Endothelial cell of umbilical vein (primary cell): Measurements from ENCODE around the gene TBL1Y. TPM values are rescaled to one million over a fixed set of nuclear protein-coding genes. Genes with fewer than 3 reads are reported as not detected.
"Not testable (repeated sequence)": the region's sequence is repeated elsewhere in the genome, so short reads cannot be mapped to it uniquely, and the experiment has no call there.

Source experiments
- BruUV-seq: library from RNA; stranded (reverse); fragments of 400-500 nt; replicated peaks from 2 replicates; lab custom pipeline; 2021; lab: Mats Ljungman, UMichigan
- CTCF ChIA-PET: fragments of 300-600, 350-600 bp; sonication (Branson Sonifier 250); formaldehyde crosslinking; loops from one replicate; lab custom pipeline; 2021; ENCODE audit warnings: antibody characterized with exemption, inconsistent platforms; lab: Charles Lee
- POLR2A ChIA-PET: fragments of 300-600, 350-600 bp; sonication (Branson Sonifier 250); formaldehyde crosslinking; loops from one replicate; lab custom pipeline; 2021; ENCODE audit warnings: antibody characterized with exemption, inconsistent platforms; lab: Charles Lee
- DNase-seq: peaks from one replicate; pipeline ENCODE4 v3.0.0-alpha.2; 2011; ENCODE audit warnings: low read depth, low spot score
- FAIRE-seq: peaks from 2 replicates; lab custom pipeline; 2011; peaks lifted over from hg19 to GRCh38; lab: Jason Lieb, UNC
- H2AFZ ChIP-seq: 2 replicates; pipeline ENCODE4 v1.6.0; 2012; ENCODE audit warnings: low read depth, low read length, control low read depth, inconsistent platforms
- H3K27ac ChIP-seq: 2 replicates; pipeline ENCODE4 v1.5.1; 2011; ENCODE audit warnings: low read depth, mild to moderate bottlenecking, control low read depth, low read length, moderate library complexity; ENCODE audit not compliant: insufficient read depth
- H3K27me3 ChIP-seq, 2 experiments: 2 replicates each; pipeline versions ENCODE4 v1.6.0 to v1.6.1; 2011; ENCODE audit warnings: low read length in 2 of 2, mixed read lengths in 1 of 2; ENCODE audit not compliant: control insufficient read depth in 2 of 2, insufficient read depth in 2 of 2
- H3K36me3 ChIP-seq, 2 experiments: 2 replicates in 1 of 2; 3 replicates in 1 of 2; pipeline ENCODE4 v1.5.1; 2011; ENCODE audit warnings: low read length in 2 of 2, mild to moderate bottlenecking in 1 of 2, moderate library complexity in 1 of 2; ENCODE audit not compliant: control insufficient read depth in 2 of 2, insufficient read depth in 2 of 2; ENCODE audit errors: extremely low read depth in 1 of 2
- H3K4me1 ChIP-seq: 3 replicates; pipeline ENCODE4 v1.5.1; 2011; ENCODE audit warnings: mild to moderate bottlenecking, low read length; ENCODE audit not compliant: control insufficient read depth, insufficient read depth; ENCODE audit errors: extremely low read depth
- H3K4me2 ChIP-seq: 2 replicates; pipeline ENCODE4 v1.6.1; 2011; ENCODE audit warnings: low read length, control low read depth, mixed read lengths; ENCODE audit not compliant: insufficient read depth
- H3K4me3 ChIP-seq, 3 experiments: fragments of 200-600 bp in 1 of 3; sonication (generic), shearing (Covaris generic) in 1 of 3; replicated peaks in 1 of 3; 2 replicates each; pipeline ENCODE4 v1.5.1; 2011 to 2016; ENCODE audit warnings: control low read depth in 3 of 3, low read length in 3 of 3, mild to moderate bottlenecking in 2 of 3, inconsistent platforms in 1 of 3, low read depth in 1 of 3, moderate library complexity in 1 of 3; ENCODE audit not compliant: insufficient read depth in 1 of 3
- H3K79me2 ChIP-seq: 2 replicates; pipeline ENCODE4 v1.6.0; 2012; ENCODE audit warnings: low read length, inconsistent platforms; ENCODE audit not compliant: control insufficient read depth, insufficient read depth
- H3K9ac ChIP-seq: replicated peaks from 2 replicates; pipeline ENCODE3; 2011; ENCODE audit warnings: low read length, control low read depth; ENCODE audit not compliant: insufficient read depth; ENCODE audit errors: extremely low read depth
- H3K9me1 ChIP-seq: replicated peaks from 3 replicates; pipeline ENCODE4 v1.6.0; 2011; ENCODE audit warnings: mild to moderate bottlenecking, low read length; ENCODE audit not compliant: control insufficient read depth, insufficient read depth; ENCODE audit errors: extremely low read depth
- H3K9me3 ChIP-seq: replicated peaks from 2 replicates; pipeline ENCODE4 v1.5.1; 2012; ENCODE audit warnings: low read length, inconsistent platforms; ENCODE audit not compliant: control insufficient read depth, insufficient read depth
- H4K20me1 ChIP-seq: replicated peaks from 2 replicates; pipeline ENCODE3; 2011; ENCODE audit warnings: mild to moderate bottlenecking, low read length; ENCODE audit not compliant: control insufficient read depth, insufficient read depth; ENCODE audit errors: extremely low read depth
- EZH2 ChIP-seq: IDR thresholded peaks from 2 replicates; pipeline ENCODE4 v1.6.1; 2012; ENCODE audit warnings: borderline replicate concordance, low read depth, mild to moderate bottlenecking, moderate library complexity, low read length, inconsistent platforms; ENCODE audit not compliant: severe bottlenecking
- FOS ChIP-seq: IDR thresholded peaks from 2 replicates; pipeline ENCODE4 v1.6.1; 2011; ENCODE audit warnings: mild to moderate bottlenecking, low read length, moderate library complexity, borderline replicate concordance; ENCODE audit not compliant: insufficient read depth
- GATA2 ChIP-seq: IDR thresholded peaks from 2 replicates; pipeline ENCODE4 v1.7.0; 2011; ENCODE audit warnings: low read depth, mild to moderate bottlenecking, moderate library complexity, mixed read lengths, low read length; ENCODE audit not compliant: insufficient read length, insufficient read depth
- JUN ChIP-seq: IDR thresholded peaks from 2 replicates; pipeline ENCODE4 v1.6.1; 2011; ENCODE audit warnings: borderline replicate concordance, low read depth; ENCODE audit not compliant: insufficient read length, insufficient read depth
- MYC ChIP-seq: IDR thresholded peaks from one replicate; pipeline ENCODE4 v1.6.1; 2011; ENCODE audit warnings: mild to moderate bottlenecking, low read depth, low read length
- POLR2A ChIP-seq: IDR thresholded peaks from 2 replicates; pipeline ENCODE4 v1.6.1; 2012; ENCODE audit warnings: low read depth, mild to moderate bottlenecking, control low read depth, low read length
- POLR2AphosphoS5 ChIP-seq: IDR thresholded peaks from 2 replicates; pipeline ENCODE4 v1.6.1; 2012; ENCODE audit warnings: low read depth, mild to moderate bottlenecking, control low read depth, low read length, moderate library complexity; ENCODE audit not compliant: insufficient read depth
- dilution Hi-C: fragments of 300-500 bp; cut with MboI; formaldehyde crosslinking; loops from one replicate; pipeline ENCODE4 v1.15.0; 2019; ENCODE audit warnings: low sequenced_read_pairs; ENCODE audit not compliant: extremely low pct_ligation_motif_present
- intact Hi-C: fragments of 100-400 bp; cut with micrococcal nuclease; formaldehyde crosslinking; loops from one replicate; pipeline ENCODE4 v1.10.0; 2022
- polyA plus RNA-seq, 4 experiments: library from polyadenylated mRNA; depleted of rRNA in 3 of 4; stranded (reverse) in 3 of 4; unstranded in 1 of 4; fragments of >200 nt; gene quantifications; 2 replicates each; pipeline versions ENCODE4 v1.2.1 to v1.2.3, GENCODE V29; 2011 to 2012; ENCODE audit warnings: missing spikeins in 1 of 4
- total RNA-seq: library from RNA; stranded (reverse); gene quantifications from 2 replicates; pipeline ENCODE4 v1.2.3, GENCODE V29; 2021
- TF ChIP-seq, protein P1 (sequence below): IDR thresholded peaks from 2 replicates; pipeline ENCODE4 v1.6.1; 2011; ENCODE audit not compliant: insufficient read depth, insufficient read length
- TF ChIP-seq, protein P2 (sequence below), 2 donors: IDR thresholded peaks; 1 replicate in 1 of 2; 2 replicates in 1 of 2; pipeline ENCODE4 v1.5.1; 2011; ENCODE audit warnings: low read length in 2 of 2, mild to moderate bottlenecking in 2 of 2, moderate library complexity in 2 of 2, control low read depth in 1 of 2, inconsistent platforms in 1 of 2, low read depth in 1 of 2; ENCODE audit not compliant: insufficient read depth in 1 of 2; ENCODE audit errors: extremely low read depth in 1 of 2

The TBL1Y gene
- total and polyA plus RNA-seq, 2 donors (not counting 3 experiments of a cell fraction or from before 2014, with no cell fraction given): not detected

DNA sequence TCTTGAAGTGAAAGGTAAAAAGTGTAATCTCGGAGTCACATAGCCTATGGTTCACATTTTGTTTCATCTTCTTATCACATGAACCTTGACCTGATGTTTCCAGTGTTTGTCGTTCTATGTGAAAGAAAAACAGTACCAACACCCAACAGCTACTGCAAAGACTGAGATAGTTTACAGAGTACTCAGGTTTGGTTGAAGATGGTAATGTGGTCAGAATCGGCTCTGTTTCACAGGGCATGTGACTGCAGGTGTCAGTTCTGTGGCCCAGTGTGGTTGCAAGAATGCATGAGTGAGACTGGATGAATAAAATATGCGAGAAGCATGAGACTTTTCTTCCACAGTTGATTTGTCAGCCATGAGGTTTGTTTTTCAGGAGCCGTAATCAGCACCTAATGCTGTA is 130.2 kb downstream of the TBL1Y start:
- no peak overlapping the region for H3K4me2 ChIP-seq
- no peak overlapping the region for H3K27ac ChIP-seq
- intact Hi-C loops: no loop called here
- H3K36me3 ChIP-seq: no peaks in the 10 kb centered on the region
- no peaks in the 10 kb centered on the region for H3K9me1 ChIP-seq
- H3K27me3 ChIP-seq: no peaks in the 10 kb centered on the region
- H3K9ac ChIP-seq: no peak overlapping the region
- no peaks in the 10 kb centered on the region for H3K9me3 ChIP-seq
- no peak overlapping the region for H2AFZ ChIP-seq
- no peak overlapping the region for H3K4me3 ChIP-seq
- dilution Hi-C loops: no loop called here
- no TSS peak for BruUV-seq
- POLR2A ChIA-PET: no interaction called here
- no peaks in the 10 kb centered on the region for H3K4me1 ChIP-seq
- TF ChIP-seq POLR2A: no peak
- TF ChIP-seq, protein P1, sequence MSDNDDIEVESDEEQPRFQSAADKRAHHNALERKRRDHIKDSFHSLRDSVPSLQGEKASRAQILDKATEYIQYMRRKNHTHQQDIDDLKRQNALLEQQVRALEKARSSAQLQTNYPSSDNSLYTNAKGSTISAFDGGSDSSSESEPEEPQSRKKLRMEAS: no peak
- H4K20me1 ChIP-seq: no peaks in the 10 kb centered on the region
- H3K79me2 ChIP-seq: no peaks in the 10 kb centered on the region
- CTCF ChIA-PET: no interaction called here
- FAIRE-seq: no peak
- DNase-seq: no peak

DNA sequence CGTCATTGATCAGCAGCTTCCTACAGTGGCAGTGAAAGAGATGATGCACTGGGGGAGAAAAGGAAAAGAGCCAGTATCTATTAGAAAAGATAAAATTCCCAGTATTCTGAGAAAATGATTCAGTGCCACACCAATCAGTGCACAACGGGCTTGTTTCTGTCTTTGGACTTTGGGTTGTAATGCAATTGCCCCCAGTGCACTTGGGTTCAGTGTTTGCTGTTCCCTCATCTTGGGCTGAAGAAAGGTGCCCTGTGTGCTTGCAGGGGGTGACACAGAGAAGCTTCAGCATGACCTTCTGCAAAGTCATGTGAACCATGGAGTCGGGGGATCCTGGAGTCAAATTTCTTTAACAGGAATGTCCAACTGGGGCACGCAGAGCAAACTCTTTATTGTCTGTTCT is 131.5 kb downstream of the TBL1Y start:
- Histone ChIP-seq H3K9me1 (no peaks in the 10 kb centered on the region), H3K4me2 (no peak overlapping the region), H3K36me3 (no peaks in the 10 kb centered on the region), H4K20me1 (no peaks in the 10 kb centered on the region), H3K4me3 (no peak overlapping the region), H3K9me3 (no peaks in the 10 kb centered on the region), H3K27ac (no peak overlapping the region), H3K27me3 (no peaks in the 10 kb centered on the region), H3K79me2 (no peaks in the 10 kb centered on the region), H2AFZ (no peak overlapping the region), H3K9ac (no peak overlapping the region), H3K4me1 (no peaks in the 10 kb centered on the region)
- DNase-seq (no peak), FAIRE-seq (no peak)
- TF ChIP-seq GATA2 (no peak), FOS (no peak), EZH2 (no peak), JUN (no peak), POLR2A (no peak), MYC (no peak), POLR2AphosphoS5 (no peak)
- TF ChIP-seq, protein P1: no peak
- TF ChIP-seq, protein P2, sequence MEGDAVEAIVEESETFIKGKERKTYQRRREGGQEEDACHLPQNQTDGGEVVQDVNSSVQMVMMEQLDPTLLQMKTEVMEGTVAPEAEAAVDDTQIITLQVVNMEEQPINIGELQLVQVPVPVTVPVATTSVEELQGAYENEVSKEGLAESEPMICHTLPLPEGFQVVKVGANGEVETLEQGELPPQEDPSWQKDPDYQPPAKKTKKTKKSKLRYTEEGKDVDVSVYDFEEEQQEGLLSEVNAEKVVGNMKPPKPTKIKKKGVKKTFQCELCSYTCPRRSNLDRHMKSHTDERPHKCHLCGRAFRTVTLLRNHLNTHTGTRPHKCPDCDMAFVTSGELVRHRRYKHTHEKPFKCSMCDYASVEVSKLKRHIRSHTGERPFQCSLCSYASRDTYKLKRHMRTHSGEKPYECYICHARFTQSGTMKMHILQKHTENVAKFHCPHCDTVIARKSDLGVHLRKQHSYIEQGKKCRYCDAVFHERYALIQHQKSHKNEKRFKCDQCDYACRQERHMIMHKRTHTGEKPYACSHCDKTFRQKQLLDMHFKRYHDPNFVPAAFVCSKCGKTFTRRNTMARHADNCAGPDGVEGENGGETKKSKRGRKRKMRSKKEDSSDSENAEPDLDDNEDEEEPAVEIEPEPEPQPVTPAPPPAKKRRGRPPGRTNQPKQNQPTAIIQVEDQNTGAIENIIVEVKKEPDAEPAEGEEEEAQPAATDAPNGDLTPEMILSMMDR (IDR thresholded peaks at IDR 0.05; ENCODE audit: extremely low read depth in 1 of 2, insufficient read depth in 1 of 2, low read depth in 1 of 2, low read length in 2 of 2): no peak
- intact Hi-C loops: no loop called here
- dilution Hi-C loops: no loop called here
- no TSS peak for BruUV-seq
- ChIA-PET POLR2A (no interaction called here), CTCF (no interaction called here)

DNA sequence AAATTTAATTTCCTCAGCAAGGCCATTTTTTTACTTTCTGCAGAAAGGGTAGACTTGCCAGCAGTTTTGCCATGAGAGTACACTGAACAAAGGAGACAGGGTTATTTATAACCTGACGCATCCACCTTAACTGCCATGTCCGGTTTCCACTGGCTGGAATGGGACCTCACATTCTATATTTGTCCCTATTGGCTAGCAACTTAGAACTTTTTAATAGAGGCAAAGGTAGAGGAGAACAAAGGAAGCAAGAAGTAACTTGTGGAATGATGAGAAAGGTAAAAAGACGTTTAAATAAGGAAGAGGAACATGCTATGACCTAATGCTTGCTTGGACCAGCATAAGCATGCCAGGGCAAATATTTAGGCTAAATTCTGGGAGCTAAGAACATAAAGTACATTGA is 142.0 kb downstream of the TBL1Y start:
- CTCF ChIA-PET, intact Hi-C loops, H2AFZ ChIP-seq: not testable (repeated sequence)

More for the DNA sequence above, 142.0 kb downstream of the TBL1Y start:
- dilution Hi-C loops, H3K27me3 ChIP-seq, H4K20me1 ChIP-seq, FAIRE-seq, H3K27ac ChIP-seq, H3K36me3 ChIP-seq, POLR2A ChIA-PET, H3K4me2 ChIP-seq, H3K9ac ChIP-seq, H3K79me2 ChIP-seq, H3K9me3 ChIP-seq, H3K9me1 ChIP-seq, H3K4me1 ChIP-seq, H3K4me3 ChIP-seq, DNase-seq, BruUV-seq: not testable (repeated sequence)
